HG03039 (cell line): ENCODE data around the gene ATL2.
A peak's percentile ranks its signal among the peaks of the same experiment; 100 is the strongest.
"Not testable (repeated sequence)": the region's sequence is repeated elsewhere in the genome, so short reads cannot be mapped to it uniquely, and the experiment has no call there.

Source experiments
- ATAC-seq: cut with Tn5 transposase; IDR thresholded peaks from one replicate; pipeline ENCODE4 v1.9.1; 2021; ENCODE audit warnings: mild to moderate bottlenecking, moderate library complexity; ENCODE audit not compliant: unreplicated experiment

ATL2 gene

GRCh38 chr2:38377050-38377828 lies at the start of gene ATL2:
Gene ATL2 (minus strand): TSS chr2:38377273. CDS start chr2:38377260, 13 bp downstream.
- peak; percentile 78 for ATAC-seq

- no peak for ATAC-seq
These were observed 46.7 kb upstream of the ATL2 start for GRCh38 chr2:38423763-38424162.

- no peak for ATAC-seq
These were observed 44.4 kb upstream of the ATL2 start for GRCh38 chr2:38421274-38422056.

GRCh38 chr2:38419499-38419898 lies 42.4 kb upstream of the ATL2 start:
- no peak for ATAC-seq

- no peak for ATAC-seq
These were observed 41.7 kb upstream of the ATL2 start for GRCh38 chr2:38418735-38419134.

GRCh38 chr2:38417745-38418689 lies 40.9 kb upstream of the ATL2 start:
- ATAC-seq, result no peak

- no peak for ATAC-seq
These were observed 39.4 kb upstream of the ATL2 start for GRCh38 chr2:38416296-38417036.

- no peak for ATAC-seq
These were observed 38.7 kb upstream of the ATL2 start for GRCh38 chr2:38415728-38416291.

GRCh38 chr2:38415023-38415422 lies 38.0 kb upstream of the ATL2 start:
- no peak for ATAC-seq

GRCh38 chr2:38412235-38412871 lies 35.3 kb upstream of the ATL2 start:
- not testable (repeated sequence) for ATAC-seq

GRCh38 chr2:38409156-38410102 lies 32.4 kb upstream of the ATL2 start:
- ATAC-seq, result peak; percentile 52

GRCh38 chr2:38407111-38407682 lies 30.1 kb upstream of the ATL2 start:
- ATAC-seq, result no peak

- ATAC-seq, result no peak
These were observed 29.6 kb upstream of the ATL2 start for GRCh38 chr2:38406597-38407110.

- ATAC-seq, result no peak
These were observed 29.0 kb upstream of the ATL2 start for GRCh38 chr2:38405917-38406596.

- ATAC-seq, result no peak
These were observed 23.4 kb upstream of the ATL2 start for GRCh38 chr2:38400513-38400912.

GRCh38 chr2:38398739-38399138 lies 21.7 kb upstream of the ATL2 start:
- ATAC-seq, result no peak

GRCh38 chr2:38394903-38395341 lies 17.8 kb upstream of the ATL2 start:
- no peak for ATAC-seq
